HCT116 (cell line): ENCODE measurements around the gene CLN5.

Experiments
- EZH2phosphoT487 ChIP-seq: fragments of 200-600 bp; IDR thresholded peaks from 2 replicates; pipeline ENCODE4 v1.6.1; 2018; ENCODE audit warnings: antibody characterized with exemption, borderline replicate concordance
- POLR2A ChIP-seq: IDR thresholded peaks from 2 replicates; pipeline ENCODE4 v1.7.0; 2011; ENCODE audit warnings: borderline replicate concordance; ENCODE audit not compliant: insufficient read depth, insufficient read length; ENCODE audit errors: extremely low read depth
- POLR2AphosphoS5 ChIP-seq: IDR thresholded peaks from 2 replicates; pipeline ENCODE4 v1.6.1; 2011; ENCODE audit warnings: mild to moderate bottlenecking, low read depth, low read length, moderate library complexity
- SIN3A ChIP-seq: IDR thresholded peaks from 2 replicates; pipeline ENCODE4 v1.6.1; 2012; ENCODE audit warnings: low read depth
- ZFX ChIP-seq: fragments of 450-650 bp; IDR thresholded peaks from 2 replicates; pipeline ENCODE4 v1.6.1; 2017
- ZNF274 ChIP-seq: fragments of 200-500 bp; sonication (Bioruptor generic); IDR thresholded peaks from 2 replicates; pipeline ENCODE4 v1.6.1; 2014; ENCODE audit warnings: mild to moderate bottlenecking, low read depth, low read length, inconsistent platforms
- TF ChIP-seq, protein P1 (sequence below), 3 experiments: fragments of 200-600 bp in 1 of 3; sonication (generic) in 1 of 3; IDR thresholded peaks in 2 of 3; conservative IDR thresholded peaks in 1 of 3; 2 replicates each; pipeline ENCODE4 v1.5.1; 2012 to 2017; ENCODE audit warnings: low read depth in 2 of 3, low read length in 2 of 3, antibody characterized with exemption in 1 of 3, borderline replicate concordance in 1 of 3, control low read depth in 1 of 3, mild to moderate bottlenecking in 1 of 3, mixed read lengths in 1 of 3, mixed run types in 1 of 3, moderate library complexity in 1 of 3; ENCODE audit not compliant: insufficient read depth in 1 of 3
- TF ChIP-seq, protein P2 (sequence below): IDR thresholded peaks from 2 replicates; pipeline ENCODE4 v1.6.1; 2012

DNA sequence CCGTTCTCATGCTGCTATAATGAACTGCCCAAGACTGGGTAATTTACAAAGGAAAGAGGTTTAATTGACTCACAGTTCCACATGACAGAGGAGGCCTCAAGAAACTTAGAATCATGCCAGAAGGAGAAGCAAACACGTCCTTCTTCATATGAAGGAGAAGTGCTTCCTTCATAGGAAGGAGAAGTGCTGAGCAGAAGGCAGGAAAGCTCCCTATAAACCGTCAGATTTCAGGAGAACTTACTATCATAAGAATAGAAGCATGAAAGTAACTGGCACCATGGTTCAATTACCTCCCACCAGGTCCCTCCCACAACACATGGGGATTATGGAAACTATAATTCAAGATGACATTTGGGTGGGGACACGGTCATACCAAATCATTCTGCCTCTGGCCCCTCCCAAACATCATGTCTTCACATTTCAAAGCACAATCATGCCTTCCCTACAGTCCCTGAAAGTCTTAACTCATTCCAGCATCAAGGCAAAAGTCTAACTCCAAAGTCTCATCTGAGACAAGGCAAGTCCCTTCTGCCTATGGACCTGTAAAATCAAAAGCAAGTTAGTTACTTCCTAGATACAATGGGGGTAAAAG is 32.9 kb upstream of the CLN5 start:
- TF ChIP-seq, protein P1, sequence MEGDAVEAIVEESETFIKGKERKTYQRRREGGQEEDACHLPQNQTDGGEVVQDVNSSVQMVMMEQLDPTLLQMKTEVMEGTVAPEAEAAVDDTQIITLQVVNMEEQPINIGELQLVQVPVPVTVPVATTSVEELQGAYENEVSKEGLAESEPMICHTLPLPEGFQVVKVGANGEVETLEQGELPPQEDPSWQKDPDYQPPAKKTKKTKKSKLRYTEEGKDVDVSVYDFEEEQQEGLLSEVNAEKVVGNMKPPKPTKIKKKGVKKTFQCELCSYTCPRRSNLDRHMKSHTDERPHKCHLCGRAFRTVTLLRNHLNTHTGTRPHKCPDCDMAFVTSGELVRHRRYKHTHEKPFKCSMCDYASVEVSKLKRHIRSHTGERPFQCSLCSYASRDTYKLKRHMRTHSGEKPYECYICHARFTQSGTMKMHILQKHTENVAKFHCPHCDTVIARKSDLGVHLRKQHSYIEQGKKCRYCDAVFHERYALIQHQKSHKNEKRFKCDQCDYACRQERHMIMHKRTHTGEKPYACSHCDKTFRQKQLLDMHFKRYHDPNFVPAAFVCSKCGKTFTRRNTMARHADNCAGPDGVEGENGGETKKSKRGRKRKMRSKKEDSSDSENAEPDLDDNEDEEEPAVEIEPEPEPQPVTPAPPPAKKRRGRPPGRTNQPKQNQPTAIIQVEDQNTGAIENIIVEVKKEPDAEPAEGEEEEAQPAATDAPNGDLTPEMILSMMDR (IDR thresholded peaks at IDR 0.05 in 2 of 3, conservative IDR thresholded peaks at IDR 0.05 in 1 of 3; ENCODE audit: borderline replicate concordance in 1 of 3, insufficient read depth in 1 of 3, low read depth in 2 of 3, low read length in 2 of 3), result no peak
- TF ChIP-seq ZFX, result no peak
- no peak for TF ChIP-seq EZH2phosphoT487
- TF ChIP-seq POLR2A, result no peak
- TF ChIP-seq ZNF274, result no peak
- TF ChIP-seq SIN3A, result no peak
- no peak for TF ChIP-seq POLR2AphosphoS5
- TF ChIP-seq, protein P2, sequence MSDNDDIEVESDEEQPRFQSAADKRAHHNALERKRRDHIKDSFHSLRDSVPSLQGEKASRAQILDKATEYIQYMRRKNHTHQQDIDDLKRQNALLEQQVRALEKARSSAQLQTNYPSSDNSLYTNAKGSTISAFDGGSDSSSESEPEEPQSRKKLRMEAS, result no peak
